Measurements from ENCODE around the gene HIF3A. TPM values are rescaled to one million over a fixed set of nuclear protein-coding genes. Genes with fewer than 3 reads are reported as not detected.

HIF3A gene
- total RNA-seq, 1 experiment from 2014 or later: 0.68 TPM

DNA sequence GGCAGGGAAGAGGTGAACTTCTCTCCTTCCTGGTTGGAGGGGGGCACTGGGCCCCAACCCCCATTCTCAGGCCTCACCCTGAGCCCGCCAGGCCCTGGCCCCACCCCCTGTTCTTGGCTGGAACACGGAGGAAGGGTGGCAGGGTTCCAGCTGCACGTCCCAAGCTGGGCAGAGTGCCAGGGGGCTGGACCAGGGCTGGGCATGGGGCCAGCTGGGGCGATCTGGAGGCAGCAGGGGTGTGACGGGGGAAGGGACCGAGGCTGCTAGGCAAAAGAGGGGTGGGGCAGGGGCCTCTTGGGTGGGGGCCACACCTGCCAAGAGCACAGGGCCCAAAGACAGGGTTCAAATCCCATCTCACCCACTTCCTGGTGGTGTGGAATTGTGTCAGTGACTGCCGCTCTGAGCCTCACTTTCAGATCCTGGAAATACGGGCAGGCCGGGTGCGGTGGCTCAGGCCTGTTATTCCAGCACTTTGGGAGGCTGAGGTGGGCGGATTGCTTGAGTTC lies 2.2 kb downstream of the HIF3A start:
- H3K27ac Mint-ChIP-seq (ENCODE audit: unreplicated experiment): peak overlapping the region; percentile 90

GRCh38 chr19:46299695-46300094 lies 2.9 kb downstream of the HIF3A start:
- Mint-ChIP-seq H3K4me1 (ENCODE audit: low read depth, unreplicated experiment) (peaks cover 30% of the 10 kb centered on the region), H3K36me3 (ENCODE audit: insufficient read depth, unreplicated experiment) (peaks cover 13% of the 10 kb centered on the region), H3K27ac (ENCODE audit: unreplicated experiment) (no peak overlapping the region), H3K9me3 (ENCODE audit: low read depth, unreplicated experiment) (no peaks in the 10 kb centered on the region), H3K27me3 (ENCODE audit: unreplicated experiment) (peaks cover 37% of the 10 kb centered on the region), H3K4me3 (ENCODE audit: low read depth, unreplicated experiment) (no peak overlapping the region)
- no TSS peak for BruUV-seq (replicated peaks)
- no peak for DNase-seq
- intact Hi-C loops (cut with micrococcal nuclease; ENCODE audit: unreplicated experiment): no loop called here
- CTCF ChIA-PET: interaction anchor here (0.6 to 1.8 kb wide), 2 partner anchors 9 to 29 kb away, joined by 4 to 6 read pairs; no protein-coding TSS in a partner anchor
- no peak for TF ChIP-seq CTCF (IDR thresholded peaks at IDR 0.05; ENCODE audit: unreplicated experiment)

More for the DNA sequence above, 2.2 kb downstream of the HIF3A start:
- intact Hi-C loops (cut with micrococcal nuclease; ENCODE audit: unreplicated experiment): no loop called here
- Mint-ChIP-seq H3K4me1 (ENCODE audit: low read depth, unreplicated experiment) (peaks cover 30% of the 10 kb centered on the region), H3K9me3 (ENCODE audit: low read depth, unreplicated experiment) (no peaks in the 10 kb centered on the region), H3K27me3 (ENCODE audit: unreplicated experiment) (peaks cover 31% of the 10 kb centered on the region), H3K4me3 (ENCODE audit: low read depth, unreplicated experiment) (peak overlapping the region; percentile 61), H3K36me3 (ENCODE audit: insufficient read depth, unreplicated experiment) (peaks cover 13% of the 10 kb centered on the region)
- CTCF ChIA-PET: interaction anchor here (0.6 to 1.8 kb wide), 6 partner anchors 9 to 177 kb away, joined by 3 to 19 read pairs (median 4); no protein-coding TSS in a partner anchor
- no TSS peak for BruUV-seq (replicated peaks)
- DNase-seq: peak; percentile 99
- no peak for TF ChIP-seq CTCF (IDR thresholded peaks at IDR 0.05; ENCODE audit: unreplicated experiment)

GRCh38 chr19:46303322-46303690 lies 6.5 kb downstream of the HIF3A start:
- peaks cover 13% of the 10 kb centered on the region for H3K36me3 Mint-ChIP-seq (ENCODE audit: insufficient read depth, unreplicated experiment)
- CTCF ChIA-PET: no interaction called here
- no TSS peak for BruUV-seq (replicated peaks)
- H3K27ac Mint-ChIP-seq (ENCODE audit: unreplicated experiment): no peak overlapping the region
- peaks cover 18% of the 10 kb centered on the region for H3K4me1 Mint-ChIP-seq (ENCODE audit: low read depth, unreplicated experiment)
- no peak for TF ChIP-seq CTCF (IDR thresholded peaks at IDR 0.05; ENCODE audit: unreplicated experiment)
- no peak for DNase-seq
- H3K27me3 Mint-ChIP-seq (ENCODE audit: unreplicated experiment): peaks cover 45% of the 10 kb centered on the region
- H3K4me3 Mint-ChIP-seq (ENCODE audit: low read depth, unreplicated experiment): no peak overlapping the region
- peaks cover 9% of the 10 kb centered on the region for H3K9me3 Mint-ChIP-seq (ENCODE audit: low read depth, unreplicated experiment)
- intact Hi-C loops (cut with micrococcal nuclease; ENCODE audit: unreplicated experiment): no loop called here

GRCh38 chr19:46303691-46304397 lies 7.0 kb downstream of the HIF3A start:
- H3K4me1 Mint-ChIP-seq (ENCODE audit: low read depth, unreplicated experiment): peaks cover 13% of the 10 kb centered on the region
- BruUV-seq (replicated peaks): no TSS peak
- intact Hi-C loops (cut with micrococcal nuclease; ENCODE audit: unreplicated experiment): no loop called here
- TF ChIP-seq CTCF (IDR thresholded peaks at IDR 0.05; ENCODE audit: unreplicated experiment): no peak
- H3K27me3 Mint-ChIP-seq (ENCODE audit: unreplicated experiment): peaks cover 42% of the 10 kb centered on the region
- CTCF ChIA-PET: interaction anchor here (0.6 kb wide), 1 partner anchor 14 kb away, joined by 6 read pairs; no protein-coding TSS in a partner anchor
- peaks cover 10% of the 10 kb centered on the region for H3K36me3 Mint-ChIP-seq (ENCODE audit: insufficient read depth, unreplicated experiment)
- no peak overlapping the region for H3K27ac Mint-ChIP-seq (ENCODE audit: unreplicated experiment)
- peaks cover 9% of the 10 kb centered on the region for H3K9me3 Mint-ChIP-seq (ENCODE audit: low read depth, unreplicated experiment)
- H3K4me3 Mint-ChIP-seq (ENCODE audit: low read depth, unreplicated experiment): peak overlapping the region; percentile 19
- peak; percentile 59 for DNase-seq
